Astrocyte of the cerebellum (primary cell): ENCODE data around the gene LTBR.

Source experiments
- DNase-seq: peaks from one replicate; pipeline ENCODE4 v3.0.0-alpha.2; 2011; ENCODE audit warnings: low read depth
- H3K4me3 ChIP-seq: 2 replicates; pipeline ENCODE4 v1.5.1; 2011; ENCODE audit warnings: mild to moderate bottlenecking, low read depth, low read length, moderate library complexity
- CTCF ChIP-seq: IDR thresholded peaks from 2 replicates; pipeline ENCODE4 v1.5.1; 2012; ENCODE audit warnings: low read length, low read depth, moderate library complexity, mild to moderate bottlenecking; ENCODE audit errors: missing control alignments
- in situ Hi-C: cut with HindIII; loops from 2 replicates; pipeline ENCODE4 v1.10.0; 2017; ENCODE audit warnings: low sequenced_read_pairs

Gene LTBR

GRCh38 chr12:6383572-6384498 lies at the start of gene LTBR:
Gene LTBR (plus strand): TSS chr12:6384162. CDS start chr12:6384359, 197 bp downstream.
- TF ChIP-seq CTCF: no peak
- no peak for DNase-seq
- H3K4me3 ChIP-seq: peak within 1 kb of the TSS; percentile 14
- in situ Hi-C loops: no loop called here

- in situ Hi-C loops: no loop called here
- DNase-seq: no peak
- no peak overlapping the region for H3K4me3 ChIP-seq
- TF ChIP-seq CTCF: no peak
Observed at GRCh38 chr12:6334359-6334758, 49.6 kb upstream of the LTBR start.

- H3K4me3 ChIP-seq: peak overlapping the region; percentile 99
- no peak for TF ChIP-seq CTCF
- in situ Hi-C loops: no loop called here
- no peak for DNase-seq
Observed at GRCh38 chr12:6334940-6335450, 49.0 kb upstream of the LTBR start.

- H3K4me3 ChIP-seq: peak overlapping the region; percentile 99
- TF ChIP-seq CTCF: peak; percentile 64
- peak; percentile 36 for DNase-seq
- in situ Hi-C loops: no loop called here
Observed at GRCh38 chr12:6335451-6336078, 48.4 kb upstream of the LTBR start.

- peak overlapping the region; percentile 99 for H3K4me3 ChIP-seq
- in situ Hi-C loops: no loop called here
- TF ChIP-seq CTCF: no peak
- DNase-seq: peak; percentile 98
Observed at GRCh38 chr12:6336079-6336888, 47.7 kb upstream of the LTBR start.
